Measurements from ENCODE around the gene USP28.
"Not testable (repeated sequence)": the region's sequence is repeated elsewhere in the genome, so short reads cannot be mapped to it uniquely, and the experiment has no call there.

Gene USP28, protein sequence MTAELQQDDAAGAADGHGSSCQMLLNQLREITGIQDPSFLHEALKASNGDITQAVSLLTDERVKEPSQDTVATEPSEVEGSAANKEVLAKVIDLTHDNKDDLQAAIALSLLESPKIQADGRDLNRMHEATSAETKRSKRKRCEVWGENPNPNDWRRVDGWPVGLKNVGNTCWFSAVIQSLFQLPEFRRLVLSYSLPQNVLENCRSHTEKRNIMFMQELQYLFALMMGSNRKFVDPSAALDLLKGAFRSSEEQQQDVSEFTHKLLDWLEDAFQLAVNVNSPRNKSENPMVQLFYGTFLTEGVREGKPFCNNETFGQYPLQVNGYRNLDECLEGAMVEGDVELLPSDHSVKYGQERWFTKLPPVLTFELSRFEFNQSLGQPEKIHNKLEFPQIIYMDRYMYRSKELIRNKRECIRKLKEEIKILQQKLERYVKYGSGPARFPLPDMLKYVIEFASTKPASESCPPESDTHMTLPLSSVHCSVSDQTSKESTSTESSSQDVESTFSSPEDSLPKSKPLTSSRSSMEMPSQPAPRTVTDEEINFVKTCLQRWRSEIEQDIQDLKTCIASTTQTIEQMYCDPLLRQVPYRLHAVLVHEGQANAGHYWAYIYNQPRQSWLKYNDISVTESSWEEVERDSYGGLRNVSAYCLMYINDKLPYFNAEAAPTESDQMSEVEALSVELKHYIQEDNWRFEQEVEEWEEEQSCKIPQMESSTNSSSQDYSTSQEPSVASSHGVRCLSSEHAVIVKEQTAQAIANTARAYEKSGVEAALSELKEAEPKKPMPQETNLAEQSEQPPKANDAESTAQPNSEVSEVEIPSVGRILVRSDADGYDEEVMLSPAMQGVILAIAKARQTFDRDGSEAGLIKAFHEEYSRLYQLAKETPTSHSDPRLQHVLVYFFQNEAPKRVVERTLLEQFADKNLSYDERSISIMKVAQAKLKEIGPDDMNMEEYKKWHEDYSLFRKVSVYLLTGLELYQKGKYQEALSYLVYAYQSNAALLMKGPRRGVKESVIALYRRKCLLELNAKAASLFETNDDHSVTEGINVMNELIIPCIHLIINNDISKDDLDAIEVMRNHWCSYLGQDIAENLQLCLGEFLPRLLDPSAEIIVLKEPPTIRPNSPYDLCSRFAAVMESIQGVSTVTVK

GRCh38 chr11:113875234-113876073, at the start of gene USP28:
Gene USP28, minus strand, starts transcription at chr11:113875572. Its CDS starts 71 bp downstream, at chr11:113875501.
- DNase-seq = peak; percentile 73

- no peak for DNase-seq
Measured at GRCh38 chr11:113923572-113923971, 48.2 kb upstream of the USP28 start.

DNA sequence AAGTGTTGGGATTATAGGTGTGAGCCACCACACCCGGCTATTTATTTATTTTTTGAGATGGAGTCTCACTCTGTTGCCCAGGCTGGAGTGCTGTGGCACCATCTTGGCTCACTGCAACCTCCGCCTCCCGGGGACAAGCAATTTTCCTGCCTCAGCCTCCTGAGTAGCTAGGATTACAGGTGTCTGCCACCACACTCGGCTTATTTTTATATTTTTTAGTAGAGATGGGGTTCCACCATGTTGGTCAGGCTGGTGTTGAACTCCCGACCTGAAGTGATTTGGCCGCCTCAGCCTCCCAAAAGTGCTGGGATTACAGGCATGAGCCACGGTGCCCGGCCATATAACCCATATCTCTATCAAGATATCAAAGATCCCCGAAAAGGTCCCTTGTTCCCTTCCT, 36.1 kb upstream of the USP28 start:
- not testable (repeated sequence) for DNase-seq

- DNase-seq = no peak
Measured at GRCh38 chr11:113908098-113908497, 32.7 kb upstream of the USP28 start.

GRCh38 chr11:113907681-113908080, 32.3 kb upstream of the USP28 start:
- no peak for DNase-seq

DNA sequence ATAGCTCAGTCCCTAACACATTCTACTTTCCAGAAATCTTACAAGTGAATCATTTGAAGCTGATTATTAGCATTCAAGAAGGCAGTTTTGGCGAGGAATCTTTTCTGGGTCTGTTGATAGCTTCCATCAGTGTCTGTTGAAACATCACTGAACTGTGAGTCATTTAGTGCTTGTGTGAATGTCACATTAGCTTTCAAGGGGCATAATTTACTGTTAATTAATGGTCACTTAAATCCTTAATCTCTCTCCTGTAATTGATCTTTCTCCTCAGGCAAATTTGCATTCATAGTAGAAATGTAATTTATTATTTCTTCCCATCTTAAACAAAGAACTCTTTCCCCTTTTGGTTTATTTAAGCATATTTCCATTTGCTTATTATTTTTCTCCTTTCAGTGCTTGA, 31.8 kb upstream of the USP28 start:
- no peak for DNase-seq

DNA sequence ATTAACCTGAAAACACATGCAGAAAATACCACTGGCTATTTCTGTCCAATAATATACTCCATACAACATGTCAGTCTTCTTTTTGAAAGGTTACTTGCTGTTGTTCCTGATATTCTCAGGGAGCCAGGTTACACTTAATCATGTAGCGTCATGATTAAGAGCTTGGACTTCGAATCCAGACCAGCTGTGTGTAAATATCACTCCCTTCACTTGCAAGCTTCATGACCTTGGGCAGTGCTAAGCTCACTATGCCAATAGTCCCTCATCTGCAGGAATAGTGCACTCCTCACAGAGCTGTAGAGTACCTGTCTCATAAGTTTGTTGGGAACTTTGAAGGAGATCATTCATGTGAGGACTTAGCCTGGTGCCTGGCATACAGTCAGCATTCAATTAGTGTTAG, 31.1 kb upstream of the USP28 start:
- no peak for DNase-seq

DNA sequence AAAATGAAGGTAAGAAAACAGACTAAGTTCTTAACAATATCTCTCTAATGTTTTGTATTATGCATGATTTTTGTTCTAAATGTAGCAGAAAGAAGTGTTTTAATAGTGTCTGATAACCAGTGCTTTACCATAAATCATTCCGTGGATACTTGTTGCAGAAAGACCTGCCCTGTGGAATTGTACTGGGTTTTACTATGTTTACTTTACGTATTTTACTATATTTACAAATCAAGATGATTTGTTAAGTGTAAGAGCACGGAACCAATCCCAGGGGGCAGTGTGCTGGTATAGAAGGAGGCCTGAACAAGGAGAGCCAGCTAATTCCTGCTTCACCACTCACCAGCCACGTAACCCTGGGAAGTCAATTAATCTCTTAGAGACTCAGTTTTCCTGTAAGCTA, 30.7 kb upstream of the USP28 start:
- no peak for DNase-seq

GRCh38 chr11:113904379-113905101, 29.2 kb upstream of the USP28 start, which contains the start of gene HTR3B:
Gene HTR3B, plus strand, starts transcription at chr11:113904796. Its CDS starts 138 bp downstream, at chr11:113904934.
- no peak for DNase-seq

- no peak for DNase-seq
Measured at GRCh38 chr11:113901141-113901540, 25.8 kb upstream of the USP28 start.

DNA sequence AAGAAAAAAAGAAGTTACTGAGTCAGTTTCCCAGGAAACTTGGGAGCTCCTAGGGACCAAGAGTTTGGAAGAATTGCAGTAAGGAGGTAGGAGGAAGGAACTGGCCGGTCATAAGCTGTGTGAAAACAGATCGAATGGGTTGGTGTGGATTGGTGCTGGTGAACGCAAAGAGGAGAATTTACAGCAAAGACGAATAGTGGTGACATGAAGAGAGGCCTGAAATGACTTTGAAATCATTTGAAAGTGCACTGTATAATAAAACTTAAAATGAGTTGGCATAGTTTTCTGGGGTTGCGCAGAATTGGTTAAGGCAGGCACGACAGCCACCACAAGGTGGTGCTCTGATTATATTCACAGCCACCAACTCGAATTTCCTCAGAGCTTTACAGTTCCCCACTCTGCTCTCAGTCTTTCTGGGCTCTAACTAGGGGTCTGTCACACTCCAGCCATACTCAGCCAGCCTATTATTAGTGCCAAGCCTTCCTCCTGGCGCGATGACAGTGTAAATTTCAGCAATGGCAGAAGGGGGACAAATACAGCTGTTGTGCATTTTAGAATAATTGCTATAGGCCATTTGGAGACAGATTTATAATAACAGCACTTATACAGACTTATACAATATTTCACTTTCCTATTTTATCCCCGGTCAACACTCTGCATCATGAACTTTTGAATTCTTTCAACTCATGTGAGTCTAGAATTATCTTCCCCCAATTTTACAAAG, 20.9 kb upstream of the USP28 start:
- no peak for DNase-seq

DNA sequence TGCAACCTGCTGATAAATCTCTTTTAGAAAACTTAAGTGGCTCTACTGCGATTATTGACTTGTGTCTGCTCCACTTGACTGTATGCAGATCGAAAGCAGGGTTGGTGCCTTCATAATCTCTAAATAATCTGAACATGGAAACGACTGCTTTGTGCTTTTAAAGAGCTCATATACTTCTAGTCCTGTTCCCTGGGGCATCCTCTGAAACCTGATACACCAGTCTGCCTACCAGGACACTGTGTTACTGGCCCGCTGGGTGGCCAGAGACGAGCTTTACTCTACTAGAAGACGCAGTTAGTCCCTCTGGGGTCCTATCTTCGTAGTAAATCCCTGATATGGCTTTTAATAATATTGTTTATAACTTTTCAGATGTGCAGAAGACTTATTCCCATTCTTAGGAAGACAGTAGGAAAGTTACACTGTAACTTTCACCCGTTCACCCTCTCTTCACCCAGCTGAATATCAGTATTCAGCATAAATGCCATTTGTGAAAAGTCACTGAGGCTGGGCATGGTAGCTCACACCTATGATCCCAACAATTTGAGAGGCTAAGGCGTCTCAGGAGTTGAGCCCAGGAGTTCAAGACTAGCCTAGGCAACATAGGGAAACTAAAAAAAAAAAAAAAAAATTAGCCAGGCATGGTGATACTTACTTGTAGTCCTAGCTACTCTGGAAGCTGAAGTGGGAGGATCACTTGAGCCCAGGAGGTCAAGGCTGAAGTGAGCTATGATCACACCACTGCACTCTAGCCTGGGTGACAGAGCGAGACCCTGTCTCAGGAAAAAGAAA, 20.2 kb upstream of the USP28 start:
- DNase-seq = no peak

- no peak for DNase-seq
Measured at GRCh38 chr11:113894421-113894996, 19.1 kb upstream of the USP28 start.

DNA sequence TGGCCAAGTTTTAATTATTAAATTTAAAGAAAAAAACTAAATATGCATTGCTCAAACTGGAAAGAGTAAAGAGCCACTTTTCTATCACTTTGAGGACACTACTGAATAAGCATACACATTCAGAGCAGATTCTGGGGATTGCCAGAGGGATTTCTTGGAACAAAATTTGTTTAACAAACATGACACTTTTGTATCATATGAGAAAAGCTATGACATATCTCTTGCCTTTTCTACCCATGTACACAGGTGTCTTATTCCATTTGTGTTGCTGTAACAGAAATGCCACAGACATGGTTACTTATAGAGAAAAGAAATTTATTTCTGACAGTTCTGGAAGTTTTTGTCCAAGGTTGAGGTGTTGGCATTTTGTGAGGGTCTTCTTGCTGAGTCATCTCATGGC, 13.5 kb upstream of the USP28 start:
- DNase-seq = no peak

DNA sequence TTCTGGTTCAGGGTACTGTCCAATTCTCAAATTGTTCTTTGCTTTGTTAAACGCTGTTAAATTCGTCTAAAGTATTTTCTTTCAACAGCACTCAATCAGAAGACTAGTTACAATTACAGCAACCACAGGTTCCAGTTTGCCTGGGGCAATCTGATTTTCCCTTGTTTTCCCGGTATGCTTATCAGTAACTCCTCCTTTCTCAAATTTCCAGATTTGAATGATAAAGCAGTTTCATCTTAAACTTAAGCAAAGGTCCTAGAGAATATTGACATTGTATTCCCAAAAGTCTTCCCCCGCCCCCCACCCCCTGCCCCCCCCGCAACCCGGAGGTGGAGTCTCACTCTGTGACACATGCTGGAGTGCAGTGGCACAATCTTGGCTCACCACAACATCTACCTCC, 10.5 kb upstream of the USP28 start:
- no peak for DNase-seq

GRCh38 chr11:113884361-113884836, 9.0 kb upstream of the USP28 start:
- no peak for DNase-seq

DNA sequence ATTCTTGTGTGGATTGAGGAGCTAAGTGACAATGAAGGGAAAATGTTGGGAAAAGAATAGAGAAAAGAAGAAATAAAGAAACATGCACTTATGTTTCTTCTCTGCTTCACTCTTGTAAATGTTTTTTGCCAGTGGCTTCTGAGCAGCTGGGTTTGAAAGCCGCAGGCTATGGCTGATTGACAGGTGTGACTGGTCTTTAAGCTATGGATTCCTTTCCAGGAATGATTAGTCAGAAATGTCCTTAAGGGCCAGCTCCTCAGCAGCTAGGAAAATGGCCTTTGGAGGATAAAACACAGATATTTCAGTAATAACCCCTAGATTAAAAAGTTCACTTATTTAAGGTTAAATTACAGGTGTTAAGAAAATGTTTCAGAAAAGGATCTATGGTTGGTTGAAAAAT, 6.5 kb upstream of the USP28 start:
- no peak for DNase-seq

DNA sequence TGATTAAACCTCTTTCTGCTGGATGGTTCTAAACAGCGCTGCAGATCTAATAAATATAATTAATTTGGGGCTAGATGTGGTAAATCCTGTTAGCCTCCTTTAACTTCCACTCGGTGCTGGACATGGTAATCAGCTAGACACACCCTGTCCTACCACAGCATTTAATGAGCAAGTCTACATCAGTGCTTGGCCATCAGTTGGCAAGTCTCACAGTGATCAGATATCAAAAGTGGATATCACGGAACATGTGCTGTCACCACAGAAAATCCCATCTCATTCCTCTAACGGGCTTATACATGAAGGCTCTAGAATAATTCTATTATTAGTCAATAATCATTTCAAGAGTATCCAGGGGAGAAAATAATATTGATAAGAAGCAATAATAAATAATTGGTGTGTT, 5.6 kb upstream of the USP28 start:
- no peak for DNase-seq

- DNase-seq = not testable (repeated sequence)
Measured at GRCh38 chr11:113879446-113879845, 4.1 kb upstream of the USP28 start.

GRCh38 chr11:113877670-113878055, 2.3 kb upstream of the USP28 start:
- no peak for DNase-seq
